Neural cell (in vitro differentiated cells): ENCODE data around the gene EP400. TPM values are rescaled to one million over a fixed set of nuclear protein-coding genes. Genes with fewer than 3 reads are reported as not detected.

ENCODE experiments used
- H2AFZ ChIP-seq: fragments of 200-600, 300-800 bp; sonication (generic), shearing (Covaris generic); 2 replicates; pipeline ENCODE4 v1.6.0; 2014; ENCODE audit warnings: low read depth, mild to moderate bottlenecking, antibody characterized with exemption, low read length, moderate library complexity
- H3F3A ChIP-seq: fragments of 200-600 bp; shearing (Covaris generic); 2 replicates; pipeline ENCODE4 v1.6.1; 2016; ENCODE audit warnings: mild to moderate bottlenecking, moderate library complexity, mixed read lengths, antibody characterized with exemption, low read length; ENCODE audit not compliant: insufficient read depth, poor library complexity, severe bottlenecking
- H3K27ac ChIP-seq: fragments of 200-600, 300-800 bp; sonication (generic), shearing (Covaris generic); 2 replicates; pipeline ENCODE4 v1.5.1; 2014; ENCODE audit warnings: mild to moderate bottlenecking, low read length, moderate library complexity
- H3K27me3 ChIP-seq: fragments of 300-800, 200-600 bp; sonication (generic), shearing (Covaris generic); 2 replicates; pipeline ENCODE4 v1.6.0; 2014; ENCODE audit warnings: mild to moderate bottlenecking, low read depth, low read length, moderate library complexity; ENCODE audit not compliant: insufficient read depth
- H3K36me3 ChIP-seq: fragments of 300-800, 200-600 bp; sonication (generic), shearing (Covaris generic); 2 replicates; pipeline ENCODE4 v1.5.1; 2014; ENCODE audit warnings: mild to moderate bottlenecking, antibody characterized with exemption, low read length, moderate library complexity; ENCODE audit not compliant: insufficient read depth
- H3K4me2 ChIP-seq: fragments of 300-800, 200-600 bp; sonication (generic), shearing (Covaris generic); 2 replicates; pipeline ENCODE4 v1.6.0; 2014; ENCODE audit warnings: mild to moderate bottlenecking, low read length
- H3K4me3 ChIP-seq: fragments of 300-800, 200-600 bp; sonication (generic), shearing (Covaris generic); 2 replicates; pipeline ENCODE4 v1.5.1; 2014; ENCODE audit warnings: mild to moderate bottlenecking, low read length, moderate library complexity
- H3K79me2 ChIP-seq: fragments of 200-600 bp; shearing (Covaris generic); replicated peaks from 2 replicates; pipeline ENCODE4 v1.6.0; 2014; ENCODE audit warnings: mild to moderate bottlenecking, low read length, moderate library complexity; ENCODE audit not compliant: insufficient read depth
- H3K9ac ChIP-seq: fragments of 300-800, 200-600 bp; sonication (generic), shearing (Covaris generic); 2 replicates; pipeline ENCODE4 v1.6.1; 2016; ENCODE audit warnings: mild to moderate bottlenecking, low read length, mixed read lengths
- H3K9me2 ChIP-seq: fragments of 200-600 bp; shearing (Covaris generic); 2 replicates; pipeline ENCODE4 v1.6.1; 2016; ENCODE audit warnings: mild to moderate bottlenecking, low read length, mixed read lengths; ENCODE audit not compliant: insufficient read depth
- H3K9me3 ChIP-seq: fragments of 200-600, 300-800 bp; sonication (generic), shearing (Covaris generic); 2 replicates; pipeline ENCODE4 v1.6.1; 2016; ENCODE audit warnings: mild to moderate bottlenecking, mixed run types, low read length, moderate library complexity, mixed read lengths
- H4K20me1 ChIP-seq: fragments of 200-600 bp; shearing (Covaris generic); 2 replicates; pipeline ENCODE4 v1.6.1; 2016; ENCODE audit warnings: mild to moderate bottlenecking, mixed run types; ENCODE audit not compliant: insufficient read depth
- EP300 ChIP-seq: fragments of 450-650 bp; conservative IDR thresholded peaks from 2 replicates; pipeline ENCODE4 v1.6.1; 2014; ENCODE audit warnings: antibody characterized with exemption, mild to moderate bottlenecking, moderate library complexity; ENCODE audit not compliant: poor library complexity, severe bottlenecking
- EZH2 ChIP-seq: fragments of 200-600, 300-800 bp; shearing (Covaris generic), sonication (generic); IDR thresholded peaks from 2 replicates; pipeline ENCODE4 v1.6.1; 2014; ENCODE audit warnings: antibody characterized with exemption, low read length, borderline replicate concordance, mild to moderate bottlenecking; ENCODE audit not compliant: insufficient read depth, poor library complexity, severe bottlenecking
- MXI1 ChIP-seq: fragments of 450-650 bp; conservative IDR thresholded peaks from 2 replicates; pipeline ENCODE4 v1.6.1; 2014; ENCODE audit warnings: antibody characterized with exemption, mild to moderate bottlenecking; ENCODE audit not compliant: poor library complexity, severe bottlenecking
- POLR2AphosphoS5 ChIP-seq: IDR thresholded peaks from 2 replicates; pipeline ENCODE4 v1.6.1; 2012
- RAD21 ChIP-seq: fragments of 450-650 bp; conservative IDR thresholded peaks from 2 replicates; pipeline ENCODE4 v1.6.1; 2014; ENCODE audit warnings: antibody characterized with exemption, mild to moderate bottlenecking, moderate library complexity
- SMC3 ChIP-seq: fragments of 450-650 bp; conservative IDR thresholded peaks from 2 replicates; pipeline ENCODE4 v1.6.1; 2014; ENCODE audit warnings: antibody characterized with exemption, mild to moderate bottlenecking, moderate library complexity; ENCODE audit not compliant: poor library complexity
- TAF1 ChIP-seq: IDR thresholded peaks from 2 replicates; pipeline ENCODE4 v1.6.1; 2012; ENCODE audit warnings: low read depth
- polyA plus RNA-seq: library from polyadenylated mRNA; depleted of rRNA; stranded (reverse); fragments of >200 nt; gene quantifications from 2 replicates; pipeline ENCODE4 v1.2.3, GENCODE V29; 2014
- TF ChIP-seq, protein P1 (sequence below): IDR thresholded peaks from 2 replicates; pipeline ENCODE4 v1.6.1; 2012; ENCODE audit warnings: borderline replicate concordance
- TF ChIP-seq, protein P2 (sequence below): fragments of 450-650 bp; IDR thresholded peaks from 2 replicates; pipeline ENCODE4 v1.5.1; 2014; ENCODE audit warnings: antibody characterized with exemption, mild to moderate bottlenecking, moderate library complexity; ENCODE audit not compliant: poor library complexity, severe bottlenecking

Gene EP400
- polyA plus RNA-seq, 1 donor from 2014 or later: 19.4 TPM

- Histone ChIP-seq H3F3A (no peaks in the 10 kb centered on the region), H3K27me3 (no peaks in the 10 kb centered on the region), H3K4me3 (no peak overlapping the region), H3K9me3 (no peaks in the 10 kb centered on the region), H3K27ac (no peak overlapping the region), H3K4me2 (no peak overlapping the region), H3K79me2 (no peaks in the 10 kb centered on the region), H3K9me2 (no peaks in the 10 kb centered on the region), H4K20me1 (no peaks in the 10 kb centered on the region), H3K36me3 (no peaks in the 10 kb centered on the region), H2AFZ (no peak overlapping the region), H3K9ac (no peak overlapping the region)
- TF ChIP-seq, protein P1, sequence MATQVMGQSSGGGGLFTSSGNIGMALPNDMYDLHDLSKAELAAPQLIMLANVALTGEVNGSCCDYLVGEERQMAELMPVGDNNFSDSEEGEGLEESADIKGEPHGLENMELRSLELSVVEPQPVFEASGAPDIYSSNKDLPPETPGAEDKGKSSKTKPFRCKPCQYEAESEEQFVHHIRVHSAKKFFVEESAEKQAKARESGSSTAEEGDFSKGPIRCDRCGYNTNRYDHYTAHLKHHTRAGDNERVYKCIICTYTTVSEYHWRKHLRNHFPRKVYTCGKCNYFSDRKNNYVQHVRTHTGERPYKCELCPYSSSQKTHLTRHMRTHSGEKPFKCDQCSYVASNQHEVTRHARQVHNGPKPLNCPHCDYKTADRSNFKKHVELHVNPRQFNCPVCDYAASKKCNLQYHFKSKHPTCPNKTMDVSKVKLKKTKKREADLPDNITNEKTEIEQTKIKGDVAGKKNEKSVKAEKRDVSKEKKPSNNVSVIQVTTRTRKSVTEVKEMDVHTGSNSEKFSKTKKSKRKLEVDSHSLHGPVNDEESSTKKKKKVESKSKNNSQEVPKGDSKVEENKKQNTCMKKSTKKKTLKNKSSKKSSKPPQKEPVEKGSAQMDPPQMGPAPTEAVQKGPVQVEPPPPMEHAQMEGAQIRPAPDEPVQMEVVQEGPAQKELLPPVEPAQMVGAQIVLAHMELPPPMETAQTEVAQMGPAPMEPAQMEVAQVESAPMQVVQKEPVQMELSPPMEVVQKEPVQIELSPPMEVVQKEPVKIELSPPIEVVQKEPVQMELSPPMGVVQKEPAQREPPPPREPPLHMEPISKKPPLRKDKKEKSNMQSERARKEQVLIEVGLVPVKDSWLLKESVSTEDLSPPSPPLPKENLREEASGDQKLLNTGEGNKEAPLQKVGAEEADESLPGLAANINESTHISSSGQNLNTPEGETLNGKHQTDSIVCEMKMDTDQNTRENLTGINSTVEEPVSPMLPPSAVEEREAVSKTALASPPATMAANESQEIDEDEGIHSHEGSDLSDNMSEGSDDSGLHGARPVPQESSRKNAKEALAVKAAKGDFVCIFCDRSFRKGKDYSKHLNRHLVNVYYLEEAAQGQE: no peak
- TF ChIP-seq, protein P2, sequence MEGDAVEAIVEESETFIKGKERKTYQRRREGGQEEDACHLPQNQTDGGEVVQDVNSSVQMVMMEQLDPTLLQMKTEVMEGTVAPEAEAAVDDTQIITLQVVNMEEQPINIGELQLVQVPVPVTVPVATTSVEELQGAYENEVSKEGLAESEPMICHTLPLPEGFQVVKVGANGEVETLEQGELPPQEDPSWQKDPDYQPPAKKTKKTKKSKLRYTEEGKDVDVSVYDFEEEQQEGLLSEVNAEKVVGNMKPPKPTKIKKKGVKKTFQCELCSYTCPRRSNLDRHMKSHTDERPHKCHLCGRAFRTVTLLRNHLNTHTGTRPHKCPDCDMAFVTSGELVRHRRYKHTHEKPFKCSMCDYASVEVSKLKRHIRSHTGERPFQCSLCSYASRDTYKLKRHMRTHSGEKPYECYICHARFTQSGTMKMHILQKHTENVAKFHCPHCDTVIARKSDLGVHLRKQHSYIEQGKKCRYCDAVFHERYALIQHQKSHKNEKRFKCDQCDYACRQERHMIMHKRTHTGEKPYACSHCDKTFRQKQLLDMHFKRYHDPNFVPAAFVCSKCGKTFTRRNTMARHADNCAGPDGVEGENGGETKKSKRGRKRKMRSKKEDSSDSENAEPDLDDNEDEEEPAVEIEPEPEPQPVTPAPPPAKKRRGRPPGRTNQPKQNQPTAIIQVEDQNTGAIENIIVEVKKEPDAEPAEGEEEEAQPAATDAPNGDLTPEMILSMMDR: no peak
- TF ChIP-seq EZH2: no peak
- no peak for TF ChIP-seq RAD21
- no peak for TF ChIP-seq POLR2AphosphoS5
- TF ChIP-seq MXI1: no peak
- TF ChIP-seq TAF1: no peak
- TF ChIP-seq SMC3: no peak
- no peak for TF ChIP-seq EP300
Observed at GRCh38 chr12:132109741-132110140, 160.0 kb downstream of the EP400 start.

GRCh38 chr12:132110677-132111076 lies 160.9 kb downstream of the EP400 start:
- Histone ChIP-seq H3K4me3 (no peak overlapping the region), H3K79me2 (no peaks in the 10 kb centered on the region), H3F3A (no peaks in the 10 kb centered on the region), H3K27ac (no peak overlapping the region), H3K9me3 (no peaks in the 10 kb centered on the region), H3K9me2 (no peaks in the 10 kb centered on the region), H3K36me3 (no peaks in the 10 kb centered on the region), H2AFZ (no peak overlapping the region), H3K9ac (no peak overlapping the region), H4K20me1 (no peaks in the 10 kb centered on the region), H3K4me2 (no peak overlapping the region), H3K27me3 (no peaks in the 10 kb centered on the region)
- TF ChIP-seq RAD21: no peak
- TF ChIP-seq EP300: no peak
- TF ChIP-seq SMC3: no peak
- TF ChIP-seq, protein P1: no peak
- no peak for TF ChIP-seq MXI1
- TF ChIP-seq EZH2: no peak
- no peak for TF ChIP-seq TAF1
- TF ChIP-seq POLR2AphosphoS5: no peak
- TF ChIP-seq, protein P2: no peak
